GM18498 (cell line): ENCODE measurements around the gene DDX27.

ENCODE experiments used
- ATAC-seq: cut with Tn5 transposase; IDR thresholded peaks from one replicate; pipeline ENCODE4 v1.9.1; 2021; ENCODE audit warnings: mild to moderate bottlenecking, moderate library complexity; ENCODE audit not compliant: unreplicated experiment

The DDX27 gene

GRCh38 chr20:49287555-49288249 is 68.5 kb downstream of the DDX27 start:
- no peak for ATAC-seq

DNA sequence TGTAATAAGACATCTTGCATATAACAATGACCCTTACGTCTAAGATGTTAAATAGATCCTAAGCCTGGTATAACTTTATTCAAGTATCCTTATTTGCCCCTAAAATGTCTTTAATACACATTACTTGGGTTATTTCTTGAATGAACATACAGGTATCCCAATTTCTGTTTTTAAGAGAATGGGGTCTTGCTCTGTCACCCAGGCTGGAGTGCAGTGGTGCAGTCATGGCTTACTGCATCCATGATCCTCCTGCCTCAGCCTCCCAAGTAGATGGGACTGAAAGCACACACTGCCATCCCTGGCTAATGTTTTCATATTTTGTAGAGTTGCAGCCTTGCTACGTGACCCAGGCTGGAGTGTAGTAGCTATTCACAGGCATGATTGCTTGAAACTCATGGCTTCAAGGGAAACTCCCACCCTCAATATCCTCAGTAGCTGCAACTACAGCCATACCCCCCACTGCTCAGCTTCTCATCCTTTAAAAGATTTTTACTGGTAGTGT is 69.1 kb downstream of the DDX27 start:
- ATAC-seq, result no peak

- no peak for ATAC-seq
Observed at GRCh38 chr20:49288784-49289696, 69.8 kb downstream of the DDX27 start.

DNA sequence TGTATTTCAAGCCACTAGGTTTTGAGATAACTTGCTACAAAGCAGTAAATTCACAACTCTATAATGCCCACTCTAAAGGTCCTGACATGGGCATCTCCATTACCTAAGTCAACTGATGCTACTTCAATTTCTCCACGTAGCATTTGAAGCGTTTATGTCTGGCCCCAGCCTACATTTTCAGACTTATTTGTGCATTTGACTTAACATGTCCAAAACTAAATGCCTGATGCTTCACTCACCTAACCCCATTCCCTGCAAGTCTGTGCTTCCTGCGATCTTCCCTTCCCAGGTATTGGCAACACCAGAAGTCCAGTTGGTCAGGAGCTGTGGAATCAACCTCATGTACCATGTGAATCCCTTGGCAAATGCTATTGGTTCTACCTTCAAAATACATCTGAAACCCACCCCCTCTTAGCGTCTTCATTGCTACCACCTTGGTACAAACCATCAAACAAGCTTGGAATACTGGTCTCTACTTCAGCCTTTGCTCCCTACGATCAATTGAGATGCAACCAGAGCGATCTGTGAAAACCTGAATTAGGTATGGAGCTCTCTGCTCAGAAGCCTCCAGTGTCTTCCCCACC is 71.5 kb downstream of the DDX27 start:
- no peak for ATAC-seq

DNA sequence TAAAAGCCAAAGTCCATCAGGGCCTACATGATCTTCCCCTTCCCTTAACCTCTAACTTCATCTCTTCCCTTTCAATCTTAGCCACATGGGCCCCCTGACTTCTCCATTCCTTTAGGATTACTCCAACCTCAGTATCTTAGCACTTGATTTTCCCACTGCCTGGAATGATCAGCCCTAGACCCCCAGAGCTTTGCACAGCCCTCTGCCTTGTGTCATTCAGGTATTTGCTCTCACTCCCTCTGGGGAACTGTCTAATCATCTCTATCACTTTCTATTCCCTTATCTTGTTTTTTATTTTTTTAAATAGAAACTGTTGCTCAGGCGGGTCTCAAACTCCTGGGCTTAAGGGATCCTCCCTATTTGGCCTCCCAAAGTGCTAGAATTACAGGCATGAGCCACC is 72.0 kb downstream of the DDX27 start:
- ATAC-seq, result no peak

DNA sequence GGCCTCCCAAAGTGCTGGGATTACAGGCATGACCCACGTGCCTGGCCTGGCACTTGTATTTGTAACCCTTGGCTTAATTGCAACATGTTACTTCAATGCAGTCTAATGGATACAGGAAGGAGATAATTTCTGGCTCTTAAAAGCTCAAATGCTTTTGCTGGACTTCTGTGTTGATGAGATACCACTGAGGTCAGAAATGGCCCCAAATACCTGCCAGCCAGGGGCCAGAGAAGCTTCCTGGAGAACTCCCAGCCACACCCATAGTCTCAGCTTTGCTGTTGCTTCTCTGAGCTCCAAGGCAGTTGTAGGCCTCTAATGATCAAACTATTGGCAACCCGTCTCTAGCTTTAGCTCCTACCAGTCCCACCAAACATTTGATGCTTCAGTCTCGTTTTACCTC is 72.8 kb downstream of the DDX27 start:
- ATAC-seq, result no peak

DNA sequence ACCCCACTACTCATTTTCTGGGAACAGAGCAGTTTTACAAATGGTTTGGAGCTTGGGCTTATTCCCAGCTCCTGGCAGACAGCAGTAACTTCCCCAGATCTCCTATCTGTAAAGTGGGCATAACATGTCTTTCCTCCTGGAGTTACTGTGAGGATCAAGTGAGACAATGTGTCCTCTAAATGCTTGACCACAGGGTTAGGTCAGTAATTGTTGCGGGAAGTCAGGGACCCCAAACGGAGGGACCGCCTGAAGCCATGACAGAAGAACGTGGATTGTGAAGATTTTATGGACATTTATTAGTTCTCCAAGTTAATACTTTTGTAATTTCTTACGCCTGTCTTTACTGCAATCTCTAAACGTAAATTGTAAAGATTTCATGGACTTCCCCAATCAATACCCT is 73.9 kb downstream of the DDX27 start:
- ATAC-seq, result no peak
